Loucy (cell line): Measurements from ENCODE around the gene RASSF4.

Experiments used
- H2AFZ ChIP-seq: fragments of 200-600 bp; sonication (generic); 2 replicates; pipeline ENCODE4 v1.6.0; 2016; ENCODE audit warnings: antibody characterized with exemption, mild to moderate bottlenecking, low read length, moderate library complexity
- H3F3A ChIP-seq: fragments of 200-600 bp; 2 replicates; pipeline ENCODE4 v1.6.0; 2016; ENCODE audit warnings: antibody characterized with exemption, low read depth, mild to moderate bottlenecking
- H3K27me3 ChIP-seq: fragments of 200-600 bp; sonication (generic); 2 replicates; pipeline ENCODE4 v1.6.1; 2014; ENCODE audit warnings: low read length, mild to moderate bottlenecking; ENCODE audit not compliant: insufficient read depth, poor library complexity, severe bottlenecking
- H3K36me3 ChIP-seq: fragments of 200-600 bp; sonication (generic); 2 replicates; pipeline ENCODE4 v1.6.1; 2016; ENCODE audit warnings: low read length; ENCODE audit not compliant: insufficient read depth
- H3K4me1 ChIP-seq: fragments of 200-600 bp; sonication (generic); 2 replicates; pipeline ENCODE4 v1.5.1; 2014; ENCODE audit warnings: low read length, mild to moderate bottlenecking; ENCODE audit not compliant: insufficient read depth, poor library complexity, severe bottlenecking
- H3K4me2 ChIP-seq: fragments of 200-600 bp; sonication (generic); 2 replicates; pipeline ENCODE4 v1.6.0; 2014; ENCODE audit warnings: antibody characterized with exemption, low read length, low read depth, mild to moderate bottlenecking; ENCODE audit not compliant: poor library complexity, severe bottlenecking
- H3K4me3 ChIP-seq: fragments of 200-600 bp; sonication (generic); 2 replicates; pipeline ENCODE4 v1.5.1; 2014; ENCODE audit warnings: low read length, mild to moderate bottlenecking, mixed read lengths; ENCODE audit not compliant: poor library complexity, severe bottlenecking
- H3K79me2 ChIP-seq: fragments of 200-600 bp; sonication (generic); 2 replicates; pipeline ENCODE4 v1.6.1; 2014; ENCODE audit warnings: low read length; ENCODE audit not compliant: insufficient read depth
- H3K9ac ChIP-seq: fragments of 200-600 bp; sonication (generic); 2 replicates; pipeline ENCODE4 v1.6.0; 2014; ENCODE audit warnings: mild to moderate bottlenecking, low read depth, low read length, moderate library complexity; ENCODE audit not compliant: poor library complexity, severe bottlenecking
- H3K9me2 ChIP-seq: fragments of 200-600 bp; sonication (generic); replicated peaks from 2 replicates; pipeline ENCODE4 v1.6.1; 2016; ENCODE audit warnings: low read depth, low read length, mixed read lengths
- H3K9me3 ChIP-seq: fragments of 200-600 bp; sonication (generic); 2 replicates; pipeline ENCODE4 v1.6.1; 2014; ENCODE audit warnings: mild to moderate bottlenecking, antibody characterized with exemption, low read length, low read depth; ENCODE audit not compliant: insufficient read depth
- H4K20me1 ChIP-seq: fragments of 200-600 bp; sonication (generic); 2 replicates; pipeline ENCODE4 v1.6.0; 2014; ENCODE audit warnings: antibody characterized with exemption, low read length, mild to moderate bottlenecking; ENCODE audit not compliant: insufficient read depth, poor library complexity, severe bottlenecking
- EZH2phosphoT487 ChIP-seq: fragments of 200-600 bp; IDR thresholded peaks from 2 replicates; pipeline ENCODE4 v1.6.1; 2018; ENCODE audit warnings: antibody characterized with exemption, mild to moderate bottlenecking, moderate library complexity, borderline replicate concordance
- TF ChIP-seq, protein P1 (sequence below): fragments of 200-600 bp; sonication (generic); conservative IDR thresholded peaks from 2 replicates; pipeline ENCODE4 v1.5.1; 2014; ENCODE audit warnings: mild to moderate bottlenecking, antibody characterized with exemption, low read length

The RASSF4 gene

DNA sequence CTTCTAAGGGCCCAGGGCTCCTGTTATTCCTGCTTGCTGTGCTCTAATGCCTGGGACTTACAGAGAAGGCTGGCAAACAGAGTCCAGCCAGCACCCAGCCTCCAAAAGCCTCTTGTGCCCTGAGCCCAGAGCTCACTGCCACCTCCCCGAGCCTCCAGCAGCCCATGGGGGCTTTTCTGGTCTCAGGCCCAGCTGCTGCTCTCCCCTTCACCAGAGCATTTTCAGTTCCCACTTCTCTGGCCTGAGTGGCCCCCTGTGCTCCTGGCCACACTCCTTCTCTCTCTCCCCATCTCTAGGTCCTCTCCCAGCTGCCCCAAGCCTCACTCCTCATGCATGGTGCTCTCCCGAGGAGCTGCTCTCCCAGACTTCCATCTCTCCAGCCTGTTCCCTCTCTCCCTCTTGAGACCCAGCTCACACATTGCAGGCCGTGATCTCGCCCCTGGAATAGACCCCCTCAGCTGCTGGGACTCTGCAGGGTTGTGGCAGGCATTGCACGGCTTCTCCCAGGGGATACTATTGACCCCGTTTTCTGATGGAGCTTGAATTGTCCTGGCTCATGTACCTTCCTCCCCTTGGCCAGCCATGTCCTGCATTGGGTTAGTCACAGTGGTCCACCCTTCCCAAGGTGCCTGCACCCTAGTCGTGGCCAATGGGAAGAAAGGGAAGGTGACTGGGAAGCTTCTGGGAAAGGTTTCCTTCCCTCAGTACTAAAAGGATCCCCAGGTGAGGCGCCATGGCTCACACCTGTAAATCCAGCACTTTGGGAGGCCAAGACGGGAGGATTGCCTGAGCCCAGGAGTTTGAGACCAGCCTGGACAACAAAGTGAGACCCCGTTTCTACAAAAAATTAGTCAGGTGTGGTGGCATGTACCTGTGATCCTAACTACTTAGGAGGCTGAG is 9.0 kb upstream of the RASSF4 start:
- no peak overlapping the region for H3K4me2 ChIP-seq
- no peaks in the 10 kb centered on the region for H4K20me1 ChIP-seq
- no peaks in the 10 kb centered on the region for H3K4me1 ChIP-seq
- H3K36me3 ChIP-seq, result no peaks in the 10 kb centered on the region
- H3F3A ChIP-seq, result no peaks in the 10 kb centered on the region
- H3K9me2 ChIP-seq, result no peaks in the 10 kb centered on the region
- no peaks in the 10 kb centered on the region for H3K27me3 ChIP-seq
- no peaks in the 10 kb centered on the region; the same call in 1 of the 2 replicates for H3K9me3 ChIP-seq
- no peak overlapping the region for H3K4me3 ChIP-seq
- H2AFZ ChIP-seq, result no peak overlapping the region
- TF ChIP-seq, protein P1, sequence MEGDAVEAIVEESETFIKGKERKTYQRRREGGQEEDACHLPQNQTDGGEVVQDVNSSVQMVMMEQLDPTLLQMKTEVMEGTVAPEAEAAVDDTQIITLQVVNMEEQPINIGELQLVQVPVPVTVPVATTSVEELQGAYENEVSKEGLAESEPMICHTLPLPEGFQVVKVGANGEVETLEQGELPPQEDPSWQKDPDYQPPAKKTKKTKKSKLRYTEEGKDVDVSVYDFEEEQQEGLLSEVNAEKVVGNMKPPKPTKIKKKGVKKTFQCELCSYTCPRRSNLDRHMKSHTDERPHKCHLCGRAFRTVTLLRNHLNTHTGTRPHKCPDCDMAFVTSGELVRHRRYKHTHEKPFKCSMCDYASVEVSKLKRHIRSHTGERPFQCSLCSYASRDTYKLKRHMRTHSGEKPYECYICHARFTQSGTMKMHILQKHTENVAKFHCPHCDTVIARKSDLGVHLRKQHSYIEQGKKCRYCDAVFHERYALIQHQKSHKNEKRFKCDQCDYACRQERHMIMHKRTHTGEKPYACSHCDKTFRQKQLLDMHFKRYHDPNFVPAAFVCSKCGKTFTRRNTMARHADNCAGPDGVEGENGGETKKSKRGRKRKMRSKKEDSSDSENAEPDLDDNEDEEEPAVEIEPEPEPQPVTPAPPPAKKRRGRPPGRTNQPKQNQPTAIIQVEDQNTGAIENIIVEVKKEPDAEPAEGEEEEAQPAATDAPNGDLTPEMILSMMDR, result no peak
- no peak for TF ChIP-seq EZH2phosphoT487
- no peak overlapping the region for H3K9ac ChIP-seq
- H3K79me2 ChIP-seq, result no peaks in the 10 kb centered on the region

DNA sequence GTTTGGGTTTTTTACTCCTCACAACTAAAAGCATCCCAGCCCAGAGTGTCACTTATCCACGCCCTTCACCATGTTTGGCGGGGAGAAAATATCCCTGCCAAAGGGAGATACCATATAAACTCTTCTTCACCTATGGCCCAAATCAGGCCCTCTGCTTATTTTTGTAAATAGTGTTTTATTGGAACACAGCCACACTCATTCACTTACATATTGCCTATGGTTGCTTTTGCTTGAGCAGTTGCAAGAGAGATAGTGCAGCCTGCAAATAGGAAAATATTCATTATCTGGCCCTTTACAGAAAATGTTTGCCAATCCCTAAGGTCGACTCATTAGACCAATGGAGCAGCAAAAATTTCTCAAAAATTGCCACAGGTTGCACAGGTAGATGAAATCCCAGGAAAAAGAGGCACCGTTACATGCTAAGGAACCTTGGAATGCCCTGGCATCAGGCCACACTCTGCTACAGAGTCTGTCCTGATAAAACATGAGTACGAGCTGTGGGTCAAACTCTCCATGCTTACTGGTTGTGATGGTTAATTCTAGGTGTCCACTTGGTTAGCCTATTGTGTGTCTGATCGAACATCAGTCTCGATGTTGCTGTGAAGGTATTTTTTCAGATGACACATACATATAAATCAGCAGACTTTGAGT is 7.9 kb upstream of the RASSF4 start:
- Histone ChIP-seq H3F3A (no peaks in the 10 kb centered on the region), H3K9ac (no peak overlapping the region), H3K27me3 (no peaks in the 10 kb centered on the region), H3K9me3 (no peaks in the 10 kb centered on the region), H3K4me2 (no peak overlapping the region), H3K4me3 (no peak overlapping the region), H2AFZ (no peak overlapping the region), H4K20me1 (no peaks in the 10 kb centered on the region), H3K4me1 (no peaks in the 10 kb centered on the region), H3K36me3 (no peaks in the 10 kb centered on the region), H3K79me2 (no peaks in the 10 kb centered on the region), H3K9me2 (no peaks in the 10 kb centered on the region)
- no peak for TF ChIP-seq EZH2phosphoT487
- TF ChIP-seq, protein P1, result no peak

DNA sequence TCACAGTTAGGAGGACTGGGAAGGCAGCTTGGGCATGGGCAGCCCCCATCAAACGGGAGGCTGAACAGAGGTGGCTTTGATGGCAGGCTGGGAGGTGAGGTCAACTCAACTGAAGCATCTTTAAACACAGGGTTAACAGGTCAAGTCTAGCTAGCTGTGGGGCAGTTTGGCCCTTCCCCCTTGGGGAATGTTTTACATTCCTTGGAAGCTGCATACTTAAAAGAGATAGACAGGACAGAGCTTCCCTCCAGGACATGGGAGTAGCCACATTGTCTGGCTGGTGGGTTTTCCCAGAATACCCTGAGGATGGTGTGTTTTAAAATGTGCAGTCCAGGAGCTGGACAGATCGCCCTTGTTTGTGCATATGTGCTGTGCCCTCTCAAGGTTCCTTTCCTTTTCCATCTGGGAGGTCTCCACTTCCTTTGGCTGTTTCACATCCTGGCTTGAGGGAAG is 6.8 kb upstream of the RASSF4 start:
- Histone ChIP-seq H3K4me3 (no peak overlapping the region), H3K4me2 (no peak overlapping the region), H4K20me1 (no peaks in the 10 kb centered on the region), H3K9me3 (no peaks in the 10 kb centered on the region), H3K27me3 (no peaks in the 10 kb centered on the region), H3F3A (no peaks in the 10 kb centered on the region), H2AFZ (no peak overlapping the region), H3K36me3 (no peaks in the 10 kb centered on the region), H3K9me2 (no peaks in the 10 kb centered on the region), H3K79me2 (no peaks in the 10 kb centered on the region), H3K4me1 (peaks cover 4% of the 10 kb centered on the region), H3K9ac (no peak overlapping the region)
- TF ChIP-seq EZH2phosphoT487, result no peak
- TF ChIP-seq, protein P1, result no peak
